SU-DHL-6 (cell line): ENCODE data around the gene CFAP97D2.

Experiments
- CTCF ChIP-seq: fragments of 200-600 bp; sonication (generic); IDR thresholded peaks from one replicate; pipeline ENCODE4 v1.5.1; 2017; ENCODE audit warnings: antibody characterized with exemption, mild to moderate bottlenecking, low read length, moderate library complexity; ENCODE audit not compliant: insufficient read depth, poor library complexity, severe bottlenecking
- EZH2phosphoT487 ChIP-seq: fragments of 200-600 bp; sonication (generic), shearing (Covaris generic); conservative IDR thresholded peaks from 2 replicates; pipeline ENCODE4 v1.6.1; 2018; ENCODE audit warnings: mild to moderate bottlenecking, antibody characterized with exemption, low read length, moderate library complexity, mixed read lengths

GRCh38 chr13:114145256-114145655 lies 33.8 kb upstream of the CFAP97D2 start:
- no peak for TF ChIP-seq CTCF
- TF ChIP-seq EZH2phosphoT487 = no peak
